A549 (cell line): ENCODE data around the gene REN. TPM values are rescaled to one million over a fixed set of nuclear protein-coding genes. Genes with fewer than 3 reads are reported as not detected.

Experiments
- ATAC-seq, 2 experiments: fragments of 200-7000 bp in 1 of 2; fragments of >200 bp in 1 of 2; cut with Nextera tagmentation in 1 of 2; cut with Tn5 transposase in 1 of 2; 3 replicates each; pipeline versions ENCODE4 v1.8.0 to v1.9.1; 2018 to 2020; ENCODE audit warnings: mild to moderate bottlenecking in 1 of 2, moderate library complexity in 1 of 2
- CTCF ChIA-PET: fragments of 300-600 bp; sonication (Branson Sonifier 250); formaldehyde crosslinking; extraction: SDS; loops from one replicate; lab custom pipeline; 2021; ENCODE audit warnings: antibody characterized with exemption, inconsistent platforms; lab: Yijun Ruan, JAX
- POLR2A ChIA-PET: fragments of 350-600 bp; formaldehyde crosslinking; extraction: SDS; loops from one replicate; lab custom pipeline; 2021; ENCODE audit warnings: antibody characterized with exemption, inconsistent platforms; lab: Yijun Ruan, JAX
- DNase-seq, 2 experiments: peaks; one replicate each; pipeline versions ENCODE4 v3.0.0 to v3.0.0-alpha.2; 2011 to 2016; ENCODE audit warnings: low read depth in 1 of 2, low spot score in 1 of 2
- FAIRE-seq: peaks from 2 replicates; lab custom pipeline; 2011; peaks lifted over from hg19 to GRCh38; lab: Jason Lieb, UNC
- H3K27ac ChIP-seq, 2 experiments: fragments of >200 bp; sonication (Bioruptor Twin); formaldehyde crosslinking; 3 replicates each; pipeline ENCODE4 v1.5.1; 2016 to 2017
- H3K4me1 ChIP-seq: fragments of >200 bp; sonication (Bioruptor Twin); formaldehyde crosslinking; 3 replicates; pipeline ENCODE4 v1.6.1; 2016
- H3K4me2 ChIP-seq: fragments of >200 bp; sonication (Bioruptor Twin); formaldehyde crosslinking; 3 replicates; pipeline ENCODE4 v1.6.1; 2016
- H3K4me3 ChIP-seq: fragments of >200 bp; sonication (Bioruptor Twin); formaldehyde crosslinking; 3 replicates; pipeline ENCODE4 v1.5.1; 2016
- H3K9me3 ChIP-seq: fragments of >200 bp; sonication (Bioruptor Twin); formaldehyde crosslinking; 3 replicates; pipeline ENCODE4 v1.6.1; 2016
- BCL3 ChIP-seq: fragments of >200 bp; sonication (Bioruptor Twin); formaldehyde crosslinking; IDR thresholded peaks from 3 replicates; pipeline ENCODE4 v1.6.1; 2016
- BHLHE40 ChIP-seq: IDR thresholded peaks from 2 replicates; pipeline ENCODE4 v1.6.1; 2012; ENCODE audit warnings: low read depth, low read length, inconsistent platforms
- CHD4 ChIP-seq: fragments of 200-600 bp; sonication (generic); IDR thresholded peaks from 2 replicates; pipeline ENCODE4 v1.6.1; 2016; ENCODE audit warnings: antibody characterized with exemption, mild to moderate bottlenecking, borderline replicate concordance
- EHMT2 ChIP-seq: fragments of 200-600 bp; sonication (generic); IDR thresholded peaks from 2 replicates; pipeline ENCODE4 v1.6.1; 2016; ENCODE audit warnings: antibody characterized with exemption, low read depth, mild to moderate bottlenecking, moderate library complexity
- HDAC2 ChIP-seq: fragments of 200-600 bp; sonication (generic); IDR thresholded peaks from 2 replicates; pipeline ENCODE4 v1.6.1; 2016
- HES2 ChIP-seq: fragments of >200 bp; sonication (Bioruptor Twin); formaldehyde crosslinking; IDR thresholded peaks from 2 replicates; pipeline ENCODE4 v1.6.1; 2016
- HEYL ChIP-seq: fragments of 250-450 bp; sonication (Bioruptor Pico); IDR thresholded peaks from 2 replicates; pipeline ENCODE4 v1.8.0; 2021; ENCODE audit warnings: mild to moderate bottlenecking, moderate library complexity
- JUN ChIP-seq, 2 experiments: fragments of >200 bp; sonication (Bioruptor Twin); formaldehyde crosslinking; IDR thresholded peaks; 2 replicates in 1 of 2; 3 replicates in 1 of 2; pipeline ENCODE4 v1.6.1; 2016 to 2017
- JUNB ChIP-seq: fragments of >200 bp; sonication (Bioruptor Twin); formaldehyde crosslinking; IDR thresholded peaks from 2 replicates; pipeline ENCODE4 v1.6.1; 2016
- MAFK ChIP-seq: fragments of 450-650 bp; IDR thresholded peaks from 2 replicates; pipeline ENCODE4 v1.6.1; 2014; ENCODE audit not compliant: partially characterized antibody
- MAX ChIP-seq: IDR thresholded peaks from 2 replicates; pipeline ENCODE4 v1.6.1; 2012
- RAD21 ChIP-seq, 2 experiments: fragments of >200 bp in 1 of 2; sonication (Bioruptor Twin) in 1 of 2; formaldehyde crosslinking in 1 of 2; IDR thresholded peaks in 1 of 2; conservative IDR thresholded peaks in 1 of 2; 2 replicates in 1 of 2; 3 replicates in 1 of 2; pipeline ENCODE4 v1.6.1; 2012 to 2018; ENCODE audit warnings: inconsistent platforms in 1 of 2
- REST ChIP-seq: fragments of 200-600 bp; sonication (generic); IDR thresholded peaks from 2 replicates; pipeline ENCODE4 v1.6.1; 2016; ENCODE audit warnings: antibody characterized with exemption, mild to moderate bottlenecking, moderate library complexity
- RNF2 ChIP-seq: fragments of 200-600 bp; sonication (generic); IDR thresholded peaks from 2 replicates; pipeline ENCODE4 v1.6.1; 2016; ENCODE audit warnings: low read depth, mild to moderate bottlenecking, antibody characterized with exemption, moderate library complexity, borderline replicate concordance
- SREBF2 ChIP-seq: fragments of 450-650 bp; IDR thresholded peaks from 2 replicates; pipeline ENCODE4 v1.6.1; 2014; ENCODE audit warnings: mild to moderate bottlenecking, moderate library complexity
- TFCP2L1 ChIP-seq: fragments of 250-450 bp; sonication (Bioruptor Pico); IDR thresholded peaks from 2 replicates; pipeline ENCODE4 v1.5.0; 2021; ENCODE audit warnings: mild to moderate bottlenecking
- TP53 ChIP-seq: fragments of 250-450 bp; sonication (Bioruptor Pico); IDR thresholded peaks from 2 replicates; pipeline ENCODE4 v1.5.0; 2021; ENCODE audit warnings: mild to moderate bottlenecking, moderate library complexity
- USF2 ChIP-seq: fragments of 450-650 bp; IDR thresholded peaks from 2 replicates; pipeline ENCODE4 v1.6.1; 2014; ENCODE audit warnings: antibody characterized with exemption
- ZC3H11A ChIP-seq: fragments of 450-650 bp; IDR thresholded peaks from 2 replicates; pipeline ENCODE4 v1.6.1; 2014; ENCODE audit warnings: antibody characterized with exemption, mild to moderate bottlenecking
- WGBS: methylation state at CpG from one replicate; pipeline ENCODE4 v1.1.6; 2017; ENCODE audit errors: missing lambda C conversion rate; 5-methylcytosine and 5-hydroxymethylcytosine counted together
- polyA plus RNA-seq, 4 experiments: library from polyadenylated mRNA; depleted of rRNA in 3 of 4; stranded (reverse); fragments of >200 nt; fragmentation: RNase III in 1 of 4; extraction: RNeasy Plus Mini Kit Qiagen cat#74134 plus additional on column Dnase treatment in 1 of 4; gene quantifications; 2 replicates in 3 of 4; 3 replicates in 1 of 4; pipeline ENCODE4 v1.2.3, GENCODE V29; 2011 to 2017

REN gene
- polyA plus RNA-seq, 2 of the 4 experiments (the other 2 are of a cell fraction): not detected

GRCh38 chr1:204149635-204150565 lies 16.2 kb downstream of the REN start:
- POLR2A ChIA-PET: no interaction called here

More at GRCh38 chr1:204149635-204150565, 16.2 kb downstream of the REN start:
- peak overlapping the region in 1 of 2 experiments; percentile 78; a peak in 1 of 6 replicates for H3K27ac ChIP-seq
- peaks cover 16% of the 10 kb centered on the region for H3K4me1 ChIP-seq
- CTCF ChIA-PET: interaction anchor here (0.7 to 6.2 kb wide), 8 partner anchors 7 to 353 kb away, joined by 3 to 62 read pairs (median 8); no protein-coding TSS in a partner anchor
- no peak overlapping the region; the same call in 2 of the 3 replicates for H3K4me3 ChIP-seq
- no peak for DNase-seq
- WGBS: 87% methylated on average over 12 of the region's 16 CpGs
- TF ChIP-seq JUNB: no peak
- TF ChIP-seq HES2: no peak
- TF ChIP-seq RAD21 (conservative IDR thresholded peaks at IDR 0.05 in 1 of 2, IDR thresholded peaks at IDR 0.05 in 1 of 2): no peak
- TF ChIP-seq TFCP2L1 (CRISPR knock-in tag): no peak
- no peak for TF ChIP-seq USF2
- no peak for TF ChIP-seq BCL3
- TF ChIP-seq EHMT2: no peak
- TF ChIP-seq CHD4: no peak
- TF ChIP-seq MAX: no peak
- TF ChIP-seq HDAC2: no peak
- no peak for TF ChIP-seq MAFK
- TF ChIP-seq BHLHE40: no peak
- TF ChIP-seq ZC3H11A: no peak
- no peak for TF ChIP-seq HEYL (CRISPR knock-in tag)
- TF ChIP-seq REST: no peak
- TF ChIP-seq RNF2: no peak
- no peak for TF ChIP-seq SREBF2
- TF ChIP-seq JUN (IDR thresholded peaks at IDR 0.05): no peak
- no peak for TF ChIP-seq TP53
- TF ChIP-seq, all 56 proteins: peak for 0
- ATAC-seq: no peak
- no peak for FAIRE-seq
- no peak overlapping the region; the same call in 2 of the 3 replicates for H3K4me2 ChIP-seq
- no peaks in the 10 kb centered on the region for H3K9me3 ChIP-seq
